SW480 (cell line): Measurements from ENCODE around the gene CGB8.
A peak's percentile ranks its signal among the peaks of the same experiment; 100 is the strongest.
"Not testable (repeated sequence)": the region's sequence is repeated elsewhere in the genome, so short reads cannot be mapped to it uniquely, and the experiment has no call there.

Source experiments
- DNase-seq: peaks from one replicate; pipeline ENCODE4 v3.0.0-alpha.2; 2016; ENCODE audit warnings: low spot score

Gene CGB8

DNA sequence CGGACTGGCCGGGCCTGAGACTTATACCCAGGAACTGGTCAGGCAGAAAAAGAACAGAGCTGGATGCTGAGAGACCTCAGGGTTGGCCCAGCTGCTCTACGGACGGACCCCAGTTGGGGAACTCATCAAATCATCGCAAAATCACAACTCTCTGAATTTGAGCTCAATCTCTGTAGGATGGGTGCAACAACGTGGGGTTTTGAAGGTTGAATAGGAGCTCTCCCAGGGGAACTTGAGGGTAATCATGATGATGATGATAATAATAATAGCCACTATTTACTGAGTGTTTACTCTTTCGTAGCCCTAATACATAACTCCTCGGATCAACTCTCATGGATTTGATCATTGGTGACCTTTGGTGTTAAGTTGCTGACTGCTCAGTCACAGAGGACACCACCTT is 18.6 kb downstream of the CGB8 start:
- DNase-seq = not testable (repeated sequence)

GRCh38 chr19:49029749-49030148 is 19.2 kb downstream of the CGB8 start:
- DNase-seq = not testable (repeated sequence)

GRCh38 chr19:49028686-49029085 is 20.2 kb downstream of the CGB8 start:
- not testable (repeated sequence) for DNase-seq

DNA sequence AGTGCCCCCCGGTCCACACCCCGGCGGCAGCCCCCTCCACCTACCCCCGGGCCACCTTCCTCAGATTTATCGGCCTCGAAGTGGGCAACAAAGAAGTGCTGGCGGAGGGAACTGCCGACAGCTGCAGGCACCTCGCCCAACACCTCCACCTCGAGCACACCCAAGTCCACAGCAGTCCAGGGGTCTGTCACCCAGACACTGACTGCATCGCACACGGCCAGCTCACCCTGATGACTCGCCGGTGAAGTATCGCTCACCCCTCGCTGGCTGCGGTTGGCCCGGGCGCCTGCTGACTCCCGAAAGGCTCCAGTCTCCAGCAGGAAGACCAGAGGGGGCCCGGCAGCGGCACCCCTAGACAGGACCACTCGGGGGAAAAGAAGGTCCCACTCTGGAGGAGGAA is 23.3 kb downstream of the CGB8 start:
- not testable (repeated sequence) for DNase-seq

- DNase-seq = not testable (repeated sequence)
These were observed 23.8 kb downstream of the CGB8 start for GRCh38 chr19:49025088-49025487.

DNA sequence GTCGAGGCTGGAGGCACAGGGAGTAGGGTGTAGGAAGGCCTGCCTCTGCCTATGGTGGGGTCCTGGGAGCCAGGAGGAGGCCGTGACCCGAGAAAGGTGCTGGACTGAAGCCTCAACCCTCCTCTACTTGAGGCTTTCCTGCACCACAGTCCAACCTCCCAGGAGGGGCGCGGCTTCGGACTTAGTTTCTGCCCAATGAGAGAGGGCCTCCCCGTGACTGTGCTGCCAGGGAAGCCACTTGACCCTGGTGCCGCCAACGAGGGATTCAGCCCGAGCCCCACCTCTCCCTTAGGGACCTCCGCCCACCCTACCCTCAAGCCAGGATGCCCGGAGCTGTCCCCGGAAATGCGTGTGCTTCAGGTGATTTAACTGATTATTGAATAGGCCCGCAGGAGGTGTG is 24.7 kb downstream of the CGB8 start, which contains the start of gene CGB3:
TSS of gene CGB3 (minus strand) at position 101 of the 400 bp plus-strand sequence. CDS start 362 bp downstream, outside the sequence.
- DNase-seq = not testable (repeated sequence)

- no peak for DNase-seq
These were observed 26.8 kb downstream of the CGB8 start for GRCh38 chr19:49022116-49022515.

DNA sequence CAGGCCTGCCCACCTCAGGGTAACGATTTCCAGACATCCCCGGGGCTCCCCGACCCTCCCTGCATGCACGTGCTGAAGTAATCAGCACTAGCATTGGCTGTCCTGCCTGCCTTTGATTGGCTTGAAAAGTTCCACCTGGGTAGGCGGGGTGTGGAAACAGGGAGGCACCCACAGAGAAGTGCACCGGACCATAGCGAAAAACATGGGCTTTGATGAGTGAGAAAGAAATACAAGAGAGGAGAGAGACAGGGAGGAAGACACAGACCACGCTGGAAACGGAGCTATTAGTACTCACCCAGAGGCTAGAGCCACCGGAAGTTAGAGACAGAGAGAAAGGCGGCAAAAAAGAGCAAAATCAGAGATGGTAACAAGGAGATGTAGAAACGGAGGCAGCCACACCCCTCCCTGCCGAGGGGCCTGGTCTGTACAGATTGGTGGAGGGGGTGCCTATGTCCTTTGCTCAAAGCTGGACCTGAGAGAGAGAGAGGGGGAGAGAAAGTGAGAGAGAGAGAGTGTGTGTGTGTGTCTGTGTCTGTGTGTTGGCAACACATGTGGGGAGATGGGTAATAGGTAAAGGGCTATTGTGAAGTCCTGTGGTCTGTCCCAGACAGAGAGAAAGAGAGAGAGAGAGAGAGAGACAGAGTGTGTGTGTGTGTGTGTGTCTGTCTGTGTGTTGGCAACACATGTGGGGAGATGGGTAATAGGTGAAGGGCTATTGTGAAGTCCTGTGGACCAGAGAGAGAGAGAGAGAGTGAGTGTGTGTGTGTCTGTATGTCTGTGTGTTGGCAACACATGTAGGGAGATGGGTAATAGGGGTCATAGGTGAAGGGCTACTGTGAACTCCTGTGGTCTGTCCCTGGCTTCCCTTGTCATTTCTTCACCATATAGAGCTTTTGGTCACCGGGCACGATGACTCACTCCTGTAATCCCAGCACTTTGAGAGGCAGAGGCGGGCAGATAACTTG is 27.7 kb downstream of the CGB8 start:
- peak; percentile 74 for DNase-seq

GRCh38 chr19:49020342-49020741 is 28.6 kb downstream of the CGB8 start:
- DNase-seq = peak; percentile 47

GRCh38 chr19:49019242-49019932 is 29.5 kb downstream of the CGB8 start:
- peak; percentile 79 for DNase-seq

- DNase-seq = not testable (repeated sequence)
These were observed 30.3 kb downstream of the CGB8 start for GRCh38 chr19:49018388-49019241.

DNA sequence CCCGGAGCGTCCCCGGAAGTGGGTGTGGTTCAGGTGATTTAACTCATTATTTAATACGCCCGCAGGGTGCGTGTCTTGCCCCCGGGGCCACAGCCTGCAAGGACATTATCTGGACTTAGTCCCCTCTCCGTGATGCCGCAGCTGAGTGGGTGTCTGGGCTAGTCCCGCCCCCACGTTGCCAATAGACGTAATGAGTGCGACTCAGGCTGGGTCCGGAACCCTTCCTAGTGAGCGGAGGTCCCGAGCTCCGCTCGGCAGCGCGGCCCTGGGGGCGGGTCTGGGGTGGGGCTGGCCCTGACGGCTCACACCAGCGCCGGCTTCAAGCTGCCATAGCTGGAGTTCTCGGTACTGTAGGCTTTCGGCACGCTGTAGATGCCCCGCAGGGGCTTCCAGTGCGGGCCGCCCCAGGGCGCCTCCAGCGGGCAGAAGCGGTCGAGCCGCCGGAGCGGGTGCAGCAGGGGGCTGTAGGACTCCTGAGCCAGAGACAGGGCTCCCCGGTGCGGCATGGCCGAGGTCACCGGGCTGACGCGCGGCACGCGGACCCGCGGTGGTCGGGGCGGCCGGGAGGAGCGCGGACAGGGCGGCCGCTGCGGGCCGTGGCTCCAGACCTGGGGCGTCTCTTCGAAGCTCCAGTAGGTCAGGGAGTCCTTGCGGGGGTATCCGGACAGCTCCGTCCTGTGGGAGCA is 31.1 kb downstream of the CGB8 start:
- peak; percentile 83 for DNase-seq

DNA sequence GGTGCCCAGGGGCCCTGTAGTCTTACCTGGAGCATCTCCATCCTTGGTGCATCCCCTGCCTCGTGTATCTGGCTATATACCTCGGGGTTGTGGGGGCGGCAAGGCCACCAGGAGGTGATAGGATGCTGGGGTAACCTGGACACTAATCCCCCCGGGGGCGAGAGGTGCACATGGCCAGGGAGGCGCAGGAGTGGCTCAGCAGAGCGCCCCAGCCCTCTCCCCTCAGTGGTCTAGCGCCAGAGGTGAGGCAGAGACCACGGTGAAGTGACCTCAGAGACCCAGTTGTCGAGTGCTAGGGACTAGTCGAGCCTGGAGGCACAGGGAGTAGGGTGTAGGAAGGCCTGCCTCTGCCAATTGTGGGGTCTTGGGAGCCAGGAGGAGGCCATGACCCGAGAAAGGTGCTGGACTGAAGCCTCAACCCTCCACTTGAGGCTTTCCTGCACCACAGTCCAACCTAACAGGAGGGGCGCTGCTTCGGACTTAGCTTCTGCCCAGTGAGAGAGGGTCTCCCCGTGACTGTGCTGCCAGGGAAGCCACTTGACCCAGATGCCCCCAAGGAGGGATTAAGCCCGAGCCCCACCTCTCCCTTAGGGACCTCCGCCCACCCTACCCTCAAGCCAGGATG is 31.8 kb downstream of the CGB8 start, which contains the start of gene LHB:
TSS of gene LHB (minus strand) at position 51 of the 625 bp plus-strand sequence. CDS start at position 41, 10 bp downstream.
- no peak for DNase-seq

GRCh38 chr19:49016067-49016839 is 32.7 kb downstream of the CGB8 start:
- no peak for DNase-seq

GRCh38 chr19:49014870-49015255 is 34.0 kb downstream of the CGB8 start:
- no peak for DNase-seq

DNA sequence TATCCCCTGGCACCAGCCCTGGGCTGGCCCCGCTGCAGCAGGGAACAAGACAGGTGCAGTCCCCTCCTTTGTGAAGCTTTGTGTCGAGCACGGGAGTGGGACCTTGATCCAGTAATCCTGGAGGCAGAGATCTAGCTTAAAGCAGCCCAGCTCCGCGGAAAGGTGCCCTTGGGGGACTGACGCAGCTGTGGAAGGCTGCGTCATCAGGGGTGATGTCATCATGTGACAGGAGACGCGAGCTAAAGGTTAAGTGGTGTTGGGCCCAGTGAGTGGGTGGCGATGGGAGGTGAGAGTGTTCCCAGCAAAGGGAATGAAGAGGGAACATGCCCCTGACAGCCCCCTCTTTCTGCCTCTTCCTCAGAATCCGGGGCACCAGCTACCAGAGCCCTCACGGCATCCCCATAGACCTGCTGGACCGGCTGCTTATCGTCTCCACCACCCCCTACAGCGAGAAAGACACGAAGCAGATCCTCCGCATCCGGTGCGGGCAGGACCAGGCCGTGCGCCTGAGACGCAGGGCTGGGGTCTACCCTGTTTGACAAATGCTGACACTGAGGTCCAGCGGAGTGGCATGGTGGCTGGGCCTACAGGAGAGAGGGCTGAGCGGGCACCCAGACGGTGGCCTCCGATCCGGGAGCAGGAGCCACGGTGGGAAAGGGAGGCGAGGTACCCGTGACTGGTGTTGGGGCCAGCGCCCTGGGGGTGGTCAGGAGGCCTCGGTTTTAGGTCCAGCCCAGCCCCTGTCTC is 34.6 kb downstream of the CGB8 start:
- no peak for DNase-seq

DNA sequence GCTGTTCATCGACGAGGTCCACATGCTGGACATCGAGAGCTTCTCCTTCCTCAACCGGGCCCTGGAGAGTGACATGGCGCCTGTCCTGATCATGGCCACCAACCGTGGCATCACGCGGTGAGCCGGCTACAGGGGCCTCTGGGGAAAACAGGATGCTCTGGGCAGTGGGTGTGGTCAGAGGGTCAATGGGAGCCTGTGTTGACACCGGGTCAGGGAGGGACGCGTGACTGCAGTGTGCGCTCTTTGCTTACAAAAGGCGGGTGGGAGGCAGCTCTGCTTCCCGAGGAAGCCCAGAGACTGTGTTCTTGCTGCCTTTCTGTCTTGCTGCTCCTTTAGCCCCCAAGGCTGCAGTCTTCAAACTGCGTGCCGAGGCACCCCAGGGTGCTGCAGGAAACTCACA is 37.7 kb downstream of the CGB8 start:
- DNase-seq = no peak

GRCh38 chr19:49010453-49010852 is 38.5 kb downstream of the CGB8 start:
- DNase-seq = no peak

- DNase-seq = no peak
These were observed 39.1 kb downstream of the CGB8 start for GRCh38 chr19:49009828-49010227.
